HS-27A (cell line): ENCODE results near the gene SERPINB1.
"Not testable (repeated sequence)": the region's sequence is repeated elsewhere in the genome, so short reads cannot be mapped to it uniquely, and the experiment has no call there.

Source experiments
- DNase-seq: peaks from one replicate; pipeline ENCODE4 v3.0.0-alpha.2; 2012; ENCODE audit warnings: low read depth, missing footprints

The SERPINB1 gene

DNA sequence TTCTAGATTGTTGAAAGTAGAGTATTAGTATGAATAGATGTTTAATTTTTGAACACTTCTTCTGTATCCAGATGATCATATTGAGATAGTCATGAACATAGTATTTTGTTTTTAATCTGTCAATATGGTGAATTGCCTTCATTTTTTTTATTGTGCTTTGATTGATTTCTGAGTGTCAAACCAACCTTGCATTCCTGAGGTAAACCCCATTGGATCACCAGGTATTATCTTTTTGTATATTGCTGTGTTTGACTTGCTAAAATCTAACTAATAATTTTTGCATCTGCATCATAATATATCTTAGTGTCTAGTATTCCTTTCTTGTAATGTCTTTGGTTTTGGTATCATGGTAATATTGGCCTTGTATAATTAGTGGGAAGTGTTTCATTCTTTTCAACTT, 25.5 kb downstream of the SERPINB1 start:
- no peak for DNase-seq

DNA sequence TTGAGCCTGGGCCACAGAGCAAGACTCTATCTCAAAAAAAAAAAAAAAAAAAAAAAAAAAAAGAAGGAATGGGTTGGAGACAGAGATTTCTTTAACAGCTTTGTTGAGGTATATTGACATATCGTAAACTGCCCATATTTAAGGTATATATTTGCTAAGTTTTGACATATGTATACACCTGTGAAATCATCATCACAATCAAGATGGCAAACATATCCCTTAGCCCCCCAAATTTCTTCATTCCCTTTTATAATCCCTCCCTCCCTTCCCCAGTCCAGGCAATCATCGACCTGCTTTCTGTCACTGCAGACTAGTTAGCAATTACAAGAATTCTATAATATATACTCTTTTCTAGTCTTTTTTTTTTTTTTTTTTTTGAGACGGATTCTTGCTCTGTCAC, 29.0 kb downstream of the SERPINB1 start:
- no peak for DNase-seq

DNA sequence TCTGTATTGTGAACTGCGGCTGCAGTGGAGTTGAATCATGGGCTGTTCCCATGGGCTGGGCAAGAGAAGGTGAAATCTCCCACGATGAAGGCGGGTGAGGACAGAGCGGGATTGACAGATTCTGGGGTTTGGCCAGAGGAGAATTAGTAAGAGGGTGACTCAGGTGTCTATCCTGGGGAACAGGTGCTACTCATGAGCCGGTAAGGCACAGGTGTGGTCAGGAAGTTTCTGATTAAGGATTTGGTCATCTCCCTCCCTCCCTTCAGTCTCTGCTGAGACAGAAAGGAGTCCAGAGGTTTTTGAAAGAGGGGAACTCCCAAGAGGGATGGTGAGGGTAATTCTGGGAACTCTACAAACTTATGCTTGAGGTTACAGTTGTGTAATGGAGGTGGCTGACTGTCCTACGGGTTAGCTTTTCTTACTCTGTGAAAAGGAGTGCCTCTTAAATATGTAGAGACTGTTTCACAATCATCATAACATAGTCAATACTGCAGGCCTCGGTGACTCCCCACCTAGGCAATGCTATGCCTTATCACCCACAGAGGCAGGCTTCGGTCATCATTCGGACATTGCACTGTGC, 31.5 kb downstream of the SERPINB1 start:
- no peak for DNase-seq

DNA sequence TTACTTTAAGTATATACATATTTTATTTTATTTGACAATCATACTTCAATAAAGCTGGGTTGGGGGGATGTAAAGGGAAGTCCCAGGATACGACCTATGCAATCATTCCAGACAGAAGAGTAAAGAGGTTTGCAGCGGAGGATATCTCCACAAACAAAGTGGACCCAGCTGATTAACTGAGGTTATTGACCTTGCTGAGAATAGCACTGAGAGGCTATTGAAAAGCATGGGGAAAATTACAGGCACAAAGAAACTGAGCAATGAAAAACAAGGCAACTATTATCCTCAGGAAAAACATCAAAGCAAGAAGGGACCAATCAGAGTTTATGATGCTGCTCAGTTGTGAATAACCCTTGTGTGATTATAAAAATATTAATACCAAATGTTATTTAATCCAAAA, 32.6 kb downstream of the SERPINB1 start:
- DNase-seq: no peak

DNA sequence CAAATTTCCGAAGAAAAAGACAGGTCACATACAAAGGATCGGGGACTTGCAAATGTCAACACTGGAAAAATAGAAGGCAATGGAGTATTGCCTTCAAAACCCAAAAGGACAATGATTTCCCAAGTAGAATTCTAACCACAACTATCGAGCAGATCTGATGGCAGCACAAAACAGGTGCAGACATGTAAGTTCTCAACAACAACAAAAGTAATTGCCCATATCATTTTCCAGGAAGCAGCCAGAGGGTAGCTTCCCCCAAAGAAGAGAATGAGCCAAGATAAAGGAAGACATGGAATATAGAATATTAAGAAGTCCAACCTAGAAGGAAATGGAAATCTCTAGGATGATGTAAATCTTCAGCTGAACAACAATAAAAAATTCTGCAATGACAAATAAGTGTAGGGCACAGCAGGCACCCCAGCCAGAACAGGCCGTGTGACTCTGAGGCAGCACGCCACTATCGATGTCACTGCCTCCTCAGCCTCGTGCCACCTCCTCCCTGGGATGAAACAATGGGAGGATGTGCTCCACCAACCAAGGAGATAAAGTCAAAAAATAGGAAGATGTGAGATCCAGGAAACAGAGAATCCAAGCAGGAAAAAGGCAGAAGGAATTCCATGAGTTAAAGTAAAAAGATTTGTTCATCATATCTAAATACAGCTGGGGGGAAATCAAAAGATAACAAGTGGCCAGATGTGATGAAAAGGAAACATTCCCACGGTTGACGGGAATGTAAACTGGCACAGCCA, 34.1 kb downstream of the SERPINB1 start:
- no peak for DNase-seq

DNA sequence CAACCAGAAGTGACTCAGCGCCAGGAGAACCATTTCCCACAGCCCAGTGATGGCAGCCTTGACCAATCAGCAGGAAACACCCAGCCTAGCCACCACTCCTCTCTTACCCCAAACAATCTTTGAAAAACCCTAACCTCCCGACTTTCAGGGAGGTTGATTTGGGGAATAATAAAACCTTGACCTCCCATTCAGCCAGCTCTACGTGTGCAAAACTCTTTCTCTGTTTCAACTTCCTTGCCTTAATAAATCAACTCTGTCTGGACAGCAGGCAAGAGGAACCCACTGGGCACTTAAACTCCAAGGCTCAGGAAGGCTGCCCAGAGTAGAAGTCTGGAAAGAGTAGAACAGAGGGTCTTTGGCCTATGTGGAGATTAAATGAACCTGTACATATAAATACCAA, 35.0 kb downstream of the SERPINB1 start:
- no peak for DNase-seq

DNA sequence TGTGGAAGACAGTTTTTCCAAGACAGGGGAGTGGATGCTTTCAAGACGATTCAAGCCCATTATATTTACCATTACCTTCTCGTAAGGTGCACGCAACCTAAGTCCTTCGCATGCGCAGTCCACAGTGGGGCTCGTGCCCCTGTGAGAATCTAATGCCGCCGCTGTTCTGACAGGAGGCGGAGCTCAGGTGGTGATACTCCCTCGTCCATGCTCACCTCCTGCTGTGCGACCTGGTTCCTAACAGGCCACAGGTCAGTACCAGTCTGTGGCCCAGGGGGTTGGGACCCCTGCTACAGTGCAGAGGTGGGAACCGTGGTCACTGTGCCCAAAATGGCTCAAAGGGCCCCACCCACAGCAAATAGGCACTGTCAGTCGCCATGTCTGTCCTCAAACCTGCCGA, 36.6 kb downstream of the SERPINB1 start:
- no peak for DNase-seq

DNA sequence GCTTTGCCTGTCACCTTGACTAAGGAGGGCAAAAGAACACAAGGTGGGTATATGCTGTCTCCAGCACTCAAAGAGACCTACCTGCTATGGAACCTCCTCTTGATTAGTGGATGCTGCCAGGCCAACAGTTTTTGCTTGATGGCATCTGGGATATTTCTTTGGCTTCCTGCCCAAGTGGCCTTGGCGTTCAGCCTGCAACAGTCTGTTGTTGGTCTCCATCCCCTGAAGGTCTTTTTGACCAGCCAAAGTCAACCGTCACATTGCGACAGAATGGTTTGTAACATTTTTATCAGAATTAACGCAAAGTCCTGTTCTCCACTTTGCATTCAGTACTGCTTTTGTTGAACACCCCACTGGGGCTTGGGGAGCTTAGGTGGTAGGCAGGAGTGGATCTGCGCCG, 37.1 kb downstream of the SERPINB1 start:
- DNase-seq: no peak

DNA sequence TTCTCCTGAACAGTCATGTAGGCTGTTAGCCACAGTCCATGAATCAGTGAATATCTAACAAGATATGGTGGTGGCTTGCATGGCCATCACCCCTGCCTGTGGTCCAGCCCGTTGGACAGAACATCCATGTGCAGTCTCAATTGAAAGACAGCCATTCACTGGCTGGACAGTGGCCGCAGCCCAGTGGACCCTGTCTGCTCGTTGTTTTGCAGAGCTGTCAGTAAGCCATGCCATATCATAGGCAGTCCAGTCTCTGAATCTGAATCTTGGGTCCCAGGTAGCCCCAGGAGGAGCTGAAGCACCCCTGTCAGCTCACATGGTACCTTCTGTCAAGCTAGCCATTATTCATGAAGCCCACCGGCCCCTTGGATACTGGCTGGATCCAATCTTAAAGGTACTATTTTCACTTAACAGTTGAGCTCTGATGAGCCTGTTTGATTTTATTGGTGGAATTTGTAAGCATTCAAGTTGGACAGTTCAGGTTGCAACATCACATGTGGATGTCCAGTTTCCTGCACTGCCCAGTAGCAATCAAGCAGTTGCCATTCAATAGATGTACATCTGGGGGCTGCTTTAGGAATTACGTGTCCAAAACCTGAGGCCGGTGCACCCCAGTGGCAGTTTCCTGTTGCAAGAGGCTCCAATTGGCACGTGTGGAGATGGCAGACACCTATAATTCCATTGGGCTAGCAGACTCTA, 37.8 kb downstream of the SERPINB1 start:
- no peak for DNase-seq

DNA sequence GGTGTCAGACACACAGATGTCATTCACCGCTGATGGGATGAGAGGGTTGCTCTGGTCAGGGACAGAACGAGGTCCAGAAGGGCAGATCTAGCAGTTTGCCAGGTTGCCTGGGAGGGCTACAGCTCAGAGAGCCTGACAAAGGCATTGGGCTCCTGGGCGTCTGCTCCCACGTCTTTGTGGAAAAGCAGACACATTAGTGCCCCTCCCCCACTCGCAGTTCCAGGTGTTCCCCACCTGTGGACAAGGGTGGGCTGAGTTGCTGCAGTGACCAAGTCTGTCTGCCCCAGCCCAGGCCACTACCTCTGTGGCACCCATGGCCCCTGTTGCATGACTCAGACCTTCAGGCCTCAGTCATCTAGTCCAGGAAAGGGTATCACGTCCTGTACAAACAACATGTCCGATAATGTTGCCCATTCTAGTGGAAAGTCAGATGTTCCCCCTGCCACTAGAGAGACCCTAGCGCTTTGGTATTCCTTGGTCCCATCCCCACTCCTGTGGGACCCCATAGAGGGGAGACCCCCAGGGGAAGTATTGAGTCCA, 39.1 kb downstream of the SERPINB1 start:
- DNase-seq: no peak

DNA sequence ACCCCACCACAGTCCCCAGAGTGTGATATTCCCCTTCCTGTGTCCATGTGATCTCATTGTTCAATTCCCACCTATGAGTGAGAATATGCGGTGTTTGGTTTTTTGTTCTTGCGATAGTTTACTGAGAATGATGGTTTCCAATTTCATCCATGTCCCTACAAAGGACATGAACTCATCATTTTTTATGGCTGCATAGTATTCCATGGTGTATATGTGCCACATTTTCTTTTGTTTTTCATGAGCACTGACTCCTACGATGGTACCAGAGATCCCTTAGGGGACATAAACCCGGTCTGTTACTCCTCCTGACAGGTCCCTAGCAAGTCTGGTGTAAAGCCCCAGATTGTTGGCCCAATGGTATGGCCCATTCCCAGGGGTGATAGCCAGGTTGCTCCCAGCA, 40.0 kb downstream of the SERPINB1 start:
- not testable (repeated sequence) for DNase-seq

DNA sequence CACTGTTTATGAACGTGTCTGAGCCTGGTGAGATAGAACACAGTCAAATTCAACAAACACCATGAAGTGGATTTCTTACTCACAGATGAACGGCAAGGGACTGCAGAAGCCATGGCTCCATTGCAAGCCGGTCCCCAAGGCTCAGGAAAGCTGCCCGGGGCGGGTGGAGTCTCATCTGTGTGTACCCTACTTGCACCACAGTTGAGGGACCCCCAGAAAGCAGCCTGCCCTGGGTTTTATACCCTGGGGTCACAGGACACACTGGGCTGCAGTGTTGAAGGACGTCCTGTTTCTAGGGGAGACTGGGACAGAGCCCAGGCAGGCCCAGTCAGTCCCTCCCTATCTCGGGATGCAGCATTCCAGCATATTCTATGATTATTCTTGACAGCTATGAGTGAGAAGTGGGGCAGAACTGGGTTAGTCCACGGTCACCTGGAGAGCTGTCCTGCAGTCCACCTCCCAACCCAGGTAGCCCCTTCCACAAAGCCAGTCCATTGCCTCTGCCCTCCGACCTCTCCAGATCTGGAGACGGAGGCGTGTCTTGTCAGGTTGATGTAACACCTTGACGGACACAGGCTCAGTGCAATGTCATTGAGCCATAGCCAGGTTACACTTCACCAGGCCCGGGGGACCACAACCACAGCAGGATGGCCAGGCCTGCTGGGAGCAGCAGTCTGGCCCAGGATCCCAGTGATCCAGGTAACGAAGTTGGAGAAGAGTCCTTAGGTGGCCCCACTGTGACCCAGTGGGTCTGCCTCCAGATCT, 40.9 kb downstream of the SERPINB1 start:
- DNase-seq: no peak

DNA sequence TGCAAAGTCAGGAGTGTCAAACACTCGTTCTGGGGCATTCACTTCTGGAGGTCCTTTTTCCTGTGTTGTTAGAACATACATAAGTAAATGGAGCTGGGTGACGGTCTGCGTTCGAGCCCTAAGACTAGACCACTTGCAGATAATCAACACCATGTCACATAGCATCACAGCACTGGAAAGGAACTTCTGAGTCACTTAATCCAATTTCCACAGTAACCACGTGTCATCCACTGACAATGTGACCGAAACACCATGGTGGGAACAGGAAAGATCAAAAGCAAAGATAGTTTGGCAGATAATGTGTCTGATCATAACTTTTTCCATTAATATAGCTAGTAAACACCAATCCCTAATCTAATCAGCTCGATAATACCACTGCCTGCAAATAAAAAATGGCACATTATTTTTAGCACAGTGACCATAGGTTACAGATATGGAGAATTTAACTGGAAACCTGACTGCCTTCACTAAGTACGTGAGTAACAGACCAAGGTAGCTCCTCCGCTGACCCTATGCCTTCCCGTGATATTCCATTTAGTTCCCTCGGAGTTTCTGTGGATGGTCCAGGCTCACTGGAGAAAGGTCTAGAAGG, 41.6 kb downstream of the SERPINB1 start:
- DNase-seq: no peak

DNA sequence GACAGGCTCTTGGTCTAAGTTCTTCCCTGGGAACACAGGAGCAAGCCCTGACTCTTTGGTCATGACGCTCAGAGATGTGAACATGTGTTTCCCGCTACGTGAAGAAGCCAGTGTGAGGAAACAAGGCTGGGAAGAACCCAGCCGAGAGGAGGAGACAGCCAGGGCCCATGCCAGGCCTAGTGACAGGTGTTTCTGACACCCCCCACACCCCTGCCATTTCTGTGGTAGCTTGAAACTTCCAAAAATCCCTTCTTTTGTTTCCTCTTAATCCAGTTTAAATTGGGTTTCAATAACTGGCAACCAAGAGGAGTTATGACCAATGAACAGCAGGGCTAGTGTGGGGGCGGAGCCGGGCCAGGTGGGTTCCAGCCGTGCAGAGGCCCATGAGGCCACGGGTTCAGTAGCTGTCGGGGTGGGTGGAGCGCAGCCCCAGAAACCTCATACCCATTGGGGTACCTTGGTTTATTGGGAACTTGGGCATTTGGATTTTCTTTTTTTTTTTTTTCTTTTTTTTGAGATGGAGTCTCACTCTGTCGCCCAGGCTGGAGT, 43.0 kb downstream of the SERPINB1 start:
- DNase-seq: no peak

DNA sequence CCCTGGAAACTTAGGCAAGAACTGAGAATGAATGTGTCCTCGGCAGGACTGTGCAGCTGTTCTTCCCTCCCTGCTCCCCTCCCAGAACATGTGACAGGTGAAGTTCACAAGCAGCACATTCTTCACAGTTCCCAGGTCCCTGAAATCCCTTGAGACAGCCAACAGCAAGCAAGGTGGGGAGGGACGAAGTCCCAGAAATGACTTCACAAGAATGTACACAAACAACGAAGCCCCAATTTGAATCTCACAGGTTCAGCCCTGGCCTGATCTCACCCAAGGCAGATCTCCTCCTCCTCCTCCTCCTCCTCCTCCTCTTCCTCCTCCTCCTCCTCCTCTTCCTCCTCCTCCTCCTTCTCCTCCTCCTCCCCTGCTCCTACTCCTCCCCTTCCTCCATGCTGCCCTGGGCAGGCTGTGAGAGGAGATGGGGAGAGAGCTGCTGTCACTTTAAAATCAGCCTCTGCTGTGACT, 44.1 kb downstream of the SERPINB1 start:
- DNase-seq: no peak

DNA sequence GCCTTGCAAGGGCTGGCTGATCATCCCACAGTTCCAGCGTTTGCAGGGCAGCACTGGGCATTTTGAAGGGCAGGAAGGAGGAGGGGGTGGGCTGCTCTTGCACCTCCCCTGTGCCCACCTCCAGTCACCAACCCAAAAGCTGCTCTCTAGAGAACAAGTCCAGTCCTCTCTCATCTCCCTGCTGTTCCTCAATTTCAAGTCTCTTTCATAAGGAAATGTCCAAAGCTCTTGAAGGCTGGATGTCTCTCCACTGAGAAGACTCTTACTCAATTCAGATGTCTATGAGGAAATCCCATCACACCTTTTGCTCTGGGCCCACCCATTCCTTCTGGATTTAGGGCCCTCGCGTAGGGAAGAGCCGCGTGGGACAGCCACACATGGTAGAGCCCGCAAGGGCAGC, 44.8 kb downstream of the SERPINB1 start:
- no peak for DNase-seq

DNA sequence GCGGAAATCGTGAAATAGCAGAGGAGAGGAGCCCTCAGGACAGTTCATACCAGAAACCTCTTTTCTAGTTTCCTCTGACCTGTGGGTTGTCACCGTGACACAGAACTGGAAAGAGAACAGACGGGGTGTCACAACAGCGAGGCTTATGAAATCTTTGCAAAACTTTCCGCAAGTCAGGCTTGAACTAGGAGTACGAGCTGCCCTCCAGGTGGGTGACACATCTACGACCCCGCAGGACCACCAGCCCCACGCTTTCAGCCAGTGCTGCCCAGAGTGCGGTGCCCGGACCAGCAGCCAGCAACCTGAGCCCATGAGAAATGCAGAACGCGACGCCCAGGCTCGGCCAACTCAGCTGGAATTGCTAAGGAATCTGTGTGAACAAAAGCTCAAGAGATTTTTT, 45.7 kb downstream of the SERPINB1 start:
- no peak for DNase-seq

DNA sequence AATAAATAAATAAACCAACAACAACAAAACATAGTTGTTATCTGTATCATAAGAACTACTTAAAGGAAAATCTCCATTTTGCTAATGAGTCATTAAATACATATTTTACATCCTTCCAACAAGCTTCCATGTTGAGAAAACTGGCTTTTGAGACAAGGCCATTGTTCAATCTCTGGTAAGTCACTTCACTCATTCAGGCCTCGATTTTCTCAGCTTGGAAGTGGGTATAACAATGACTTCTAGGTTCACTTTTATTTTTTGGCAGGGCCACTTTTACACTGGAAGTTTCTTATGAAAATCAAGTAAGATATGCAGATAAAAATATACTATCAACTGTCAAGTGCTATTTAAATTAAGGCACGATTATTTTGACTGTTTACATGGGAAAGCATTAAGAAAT, 46.5 kb downstream of the SERPINB1 start:
- DNase-seq: no peak

DNA sequence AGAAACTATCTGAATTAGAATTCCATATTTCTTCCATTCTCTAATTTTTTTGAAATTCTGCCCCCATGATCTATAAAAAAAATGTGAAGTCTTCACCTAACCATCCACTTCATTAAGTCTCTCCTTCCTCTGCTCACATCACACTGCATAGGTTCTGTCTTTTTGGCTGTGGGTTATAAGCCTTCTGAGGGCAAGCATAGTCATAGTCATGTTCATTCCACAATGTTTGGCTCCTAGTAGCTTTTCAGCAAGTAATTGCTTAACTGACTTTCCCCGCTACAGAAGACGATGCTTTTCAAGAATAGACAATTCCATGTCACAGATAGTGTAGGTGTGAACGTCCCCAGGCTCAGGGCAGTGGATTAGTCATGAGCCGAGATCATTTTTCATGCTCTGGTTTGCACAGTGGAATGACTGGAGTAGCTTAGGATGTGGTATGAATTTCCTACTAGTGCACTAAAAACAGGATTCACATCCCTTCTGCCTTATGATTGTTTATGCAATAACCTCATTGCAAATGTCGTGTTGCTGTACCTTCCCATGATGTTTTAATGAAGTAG, 47.4 kb downstream of the SERPINB1 start:
- DNase-seq: no peak

DNA sequence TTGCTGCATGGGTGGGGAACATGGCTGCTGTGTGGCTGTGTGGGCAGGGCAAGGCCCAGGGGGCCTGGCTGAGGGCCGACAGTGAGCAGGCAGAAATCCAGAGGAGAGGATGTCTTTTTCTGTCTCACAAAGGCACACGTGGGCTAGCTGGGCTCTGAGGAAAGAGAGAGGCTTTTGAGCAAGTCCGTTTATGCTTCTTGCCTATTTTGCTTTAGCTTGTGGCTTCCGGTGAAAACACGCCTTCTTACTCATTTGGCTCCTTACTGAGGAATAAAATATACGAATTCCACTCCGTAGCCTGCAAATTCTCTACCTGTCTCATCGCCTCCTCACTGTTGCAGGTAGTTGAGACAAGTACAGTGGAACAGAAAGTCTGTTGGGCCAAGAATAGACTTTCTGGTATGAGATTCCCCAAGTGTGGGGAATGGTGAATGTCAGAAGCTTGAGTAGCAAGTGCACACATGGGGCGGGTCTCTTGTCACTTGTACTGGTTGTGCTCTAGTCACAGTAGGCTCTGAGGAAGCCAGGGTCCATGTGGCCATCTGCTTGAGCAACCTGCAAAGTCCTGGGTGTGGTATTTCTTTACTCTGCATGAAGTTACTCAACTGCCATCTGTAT, 48.0 kb downstream of the SERPINB1 start:
- DNase-seq: no peak
